Activated CD4-positive, CD25-positive, alpha-beta regulatory T cell treated with anti-CD3 and anti-CD28 coated beads, Interleukin-2, amount 50 U/mL, for 24 hours (primary cell): ENCODE results near the gene PKNOX2.

Experiments used
- ATAC-seq, 2 donors: fragments of 150-1000 bp; cut with Tn5 transposase; one replicate each; pipeline ENCODE4 v1.10.0; 2021; ENCODE audit warnings: mild to moderate bottlenecking in 1 of 2, moderate library complexity in 1 of 2

Gene PKNOX2

GRCh38 chr11:125155100-125155444 lies 9.5 kb upstream of the PKNOX2 start:
- no peak for ATAC-seq

GRCh38 chr11:125155767-125156166 lies 8.8 kb upstream of the PKNOX2 start:
- ATAC-seq: no peak

GRCh38 chr11:125156346-125157117 lies 8.0 kb upstream of the PKNOX2 start:
- ATAC-seq: no peak

GRCh38 chr11:125157118-125157733 lies 7.3 kb upstream of the PKNOX2 start:
- ATAC-seq: no peak

- no peak for ATAC-seq
These were observed 6.4 kb upstream of the PKNOX2 start for GRCh38 chr11:125157953-125158680.

- ATAC-seq: no peak
These were observed 1.8 kb upstream of the PKNOX2 start for GRCh38 chr11:125162743-125163142.

GRCh38 chr11:125163431-125164063 lies 1.0 kb upstream of the PKNOX2 start:
- ATAC-seq: no peak

GRCh38 chr11:125164091-125164421 lies 495 bp upstream of the PKNOX2 start:
- no peak for ATAC-seq

GRCh38 chr11:125165111-125165842 lies 726 bp downstream of the PKNOX2 start:
- peak in 1 of 2 donors; percentile 25 for ATAC-seq

- no peak for ATAC-seq
These were observed 1.6 kb downstream of the PKNOX2 start for GRCh38 chr11:125165843-125166763.

GRCh38 chr11:125166764-125167291 lies 2.3 kb downstream of the PKNOX2 start:
- no peak for ATAC-seq

GRCh38 chr11:125167292-125167953 lies 2.9 kb downstream of the PKNOX2 start:
- ATAC-seq: no peak

- ATAC-seq: no peak
These were observed 3.6 kb downstream of the PKNOX2 start for GRCh38 chr11:125167954-125168835.

- no peak for ATAC-seq
These were observed 4.4 kb downstream of the PKNOX2 start for GRCh38 chr11:125168918-125169456.

GRCh38 chr11:125170001-125170509 lies 5.5 kb downstream of the PKNOX2 start:
- ATAC-seq: no peak

GRCh38 chr11:125170510-125171031 lies 6.0 kb downstream of the PKNOX2 start:
- ATAC-seq: no peak

- ATAC-seq: no peak
These were observed 7.4 kb downstream of the PKNOX2 start for GRCh38 chr11:125171974-125172373.

- no peak for ATAC-seq
These were observed 8.5 kb downstream of the PKNOX2 start for GRCh38 chr11:125173027-125173426.

- no peak for ATAC-seq
These were observed 9.0 kb downstream of the PKNOX2 start for GRCh38 chr11:125173556-125173955.
